Panc1 (cell line): ENCODE measurements around the gene TRMT61A. TPM values are rescaled to one million over a fixed set of nuclear protein-coding genes. Genes with fewer than 3 reads are reported as not detected.

Experiments
- ATAC-seq: fragments of 200-7000 bp; cut with Tn5 transposase; 2 replicates; pipeline ENCODE4 v1.9.1; 2020; ENCODE audit warnings: mild to moderate bottlenecking, moderate library complexity
- BruUV-seq: library from RNA; stranded (reverse); fragments of 400-500 nt; replicated peaks from 2 replicates; lab custom pipeline; 2021; lab: Mats Ljungman, UMichigan
- CTCF ChIA-PET: fragments of 300-600 bp; sonication (Branson Sonifier 250); formaldehyde crosslinking; loops from one replicate; lab custom pipeline; 2022; ENCODE audit warnings: antibody characterized with exemption; lab: Charles Lee
- POLR2A ChIA-PET: fragments of 300-600 bp; sonication (Branson Sonifier 250); formaldehyde crosslinking; loops from one replicate; lab custom pipeline; 2022; ENCODE audit warnings: antibody characterized with exemption; lab: Charles Lee
- DNase-seq: peaks from one replicate; pipeline ENCODE4 v3.0.0-alpha.2; 2010; ENCODE audit warnings: low read depth, low spot score
- H3K27ac ChIP-seq: 2 replicates; pipeline ENCODE4 v1.5.1; 2011; ENCODE audit warnings: mild to moderate bottlenecking, low read length, inconsistent platforms
- H3K27me3 ChIP-seq: fragments of 200-500 bp; sonication (Bioruptor generic); 2 replicates; pipeline ENCODE4 v1.6.0; 2014; ENCODE audit warnings: low read length, inconsistent platforms; ENCODE audit not compliant: control insufficient read depth, insufficient read depth
- H3K36me3 ChIP-seq: fragments of 200-500 bp; sonication (Bioruptor generic); 2 replicates; pipeline ENCODE4 v1.5.1; 2014; ENCODE audit warnings: inconsistent platforms, mild to moderate bottlenecking, low read length, moderate library complexity; ENCODE audit not compliant: control insufficient read depth, insufficient read depth
- H3K4me1 ChIP-seq: 2 replicates; pipeline ENCODE4 v1.5.1; 2011; ENCODE audit warnings: inconsistent platforms, mild to moderate bottlenecking, low read length, moderate library complexity; ENCODE audit not compliant: control insufficient read depth, insufficient read depth
- H3K4me3 ChIP-seq, 2 experiments: 2 replicates each; pipeline ENCODE4 v1.5.1; 2011 to 2012; ENCODE audit warnings: low read depth in 2 of 2, low read length in 2 of 2, mild to moderate bottlenecking in 2 of 2, inconsistent platforms in 1 of 2, moderate library complexity in 1 of 2
- H3K9me3 ChIP-seq: fragments of 200-500 bp; sonication (Bioruptor generic); 2 replicates; pipeline ENCODE4 v1.5.1; 2014; ENCODE audit warnings: low read depth, mild to moderate bottlenecking, inconsistent platforms, low read length, moderate library complexity; ENCODE audit not compliant: control insufficient read depth, insufficient read depth
- POLR2AphosphoS5 ChIP-seq: IDR thresholded peaks from 2 replicates; pipeline ENCODE4 v1.6.1; 2012; ENCODE audit warnings: mild to moderate bottlenecking, low read depth, low read length, moderate library complexity
- REST ChIP-seq, 2 experiments: IDR thresholded peaks; 2 replicates each; pipeline ENCODE4 v1.6.1; 2011 to 2012; ENCODE audit warnings: low read depth in 2 of 2, control low read depth in 1 of 2, low read length in 1 of 2, mild to moderate bottlenecking in 1 of 2, moderate library complexity in 1 of 2; ENCODE audit not compliant: insufficient read depth in 1 of 2
- SIN3A ChIP-seq: IDR thresholded peaks from 2 replicates; pipeline ENCODE4 v1.6.1; 2012; ENCODE audit warnings: low read depth, mild to moderate bottlenecking, low read length, moderate library complexity, borderline replicate concordance; ENCODE audit not compliant: insufficient read depth
- TCF7L2 ChIP-seq: IDR thresholded peaks from 2 replicates; pipeline ENCODE4 v1.6.1; 2011; ENCODE audit warnings: mild to moderate bottlenecking, low read depth, low read length, inconsistent platforms
- in situ Hi-C: cut with HindIII; loops from 2 replicates; pipeline ENCODE4 v1.10.0; 2016; ENCODE audit warnings: low sequenced_read_pairs, low pct_unique_long_range_greater_than_20kb
- intact Hi-C: fragments of 100-400 bp; cut with micrococcal nuclease; formaldehyde crosslinking; loops from one replicate; pipeline ENCODE4 v1.10.0; 2022; ENCODE audit not compliant: unreplicated experiment
- total RNA-seq: library from RNA; stranded (reverse); gene quantifications from one replicate; pipeline ENCODE4 v1.2.1, GENCODE V29; 2021; ENCODE audit not compliant: unreplicated experiment
- TF ChIP-seq, protein P1 (sequence below): fragments of 450-650 bp; IDR thresholded peaks from 2 replicates; pipeline ENCODE4 v1.5.1; 2017; ENCODE audit warnings: mild to moderate bottlenecking

TRMT61A gene
- total RNA-seq, 1 experiment from 2014 or later, result 22.9 TPM

DNA sequence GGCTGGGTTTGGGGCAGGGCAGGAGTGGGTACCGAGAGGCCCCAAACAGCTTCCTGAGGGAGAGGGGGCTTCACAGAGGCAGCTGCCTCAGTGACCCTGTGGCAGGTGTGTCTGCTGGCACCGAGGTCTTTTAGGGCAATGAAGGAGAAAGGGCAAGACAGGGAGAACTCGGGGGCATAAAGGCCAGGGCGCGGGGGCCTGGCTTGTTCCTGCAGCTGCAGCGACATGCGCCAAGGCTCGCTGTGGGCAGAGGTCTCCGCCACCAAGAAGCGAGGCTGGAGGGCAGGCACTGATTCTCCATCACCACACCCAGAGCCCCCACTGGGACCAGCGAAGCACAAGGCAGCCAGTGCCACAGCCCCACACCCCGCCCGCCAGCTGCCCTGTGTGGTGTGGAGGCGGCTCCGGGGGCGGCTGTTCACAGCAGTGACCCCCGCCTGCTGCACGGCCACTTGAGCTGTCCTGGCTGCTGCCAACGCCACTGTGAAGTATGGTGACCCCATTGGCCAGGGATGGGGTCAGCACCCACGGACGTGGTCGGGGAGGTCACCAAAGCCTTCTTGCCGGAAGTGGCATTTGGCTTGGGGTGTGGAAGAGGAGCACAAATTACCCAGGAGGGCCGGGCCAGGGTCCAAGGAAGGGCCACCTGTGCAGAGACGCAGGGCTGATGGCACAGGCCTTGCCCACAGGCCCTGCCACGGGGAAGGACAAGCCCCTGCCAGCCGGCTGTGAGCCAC is 17.1 kb downstream of the TRMT61A start:
- Histone ChIP-seq H3K9me3 (no peaks in the 10 kb centered on the region), H3K27me3 (no peaks in the 10 kb centered on the region), H3K4me3 (no peak overlapping the region), H3K36me3 (no peaks in the 10 kb centered on the region), H3K4me1 (peaks cover 45% of the 10 kb centered on the region), H3K27ac (no peak overlapping the region)
- no peak for DNase-seq
- intact Hi-C loops (no loop called here), in situ Hi-C loops (no loop called here)
- ChIA-PET POLR2A (no interaction called here), CTCF (interaction anchor here (2.7 kb wide), 1 partner anchor 27 kb away, joined by 13 read pairs; no protein-coding TSS in a partner anchor)
- no TSS peak for BruUV-seq
- no peak for ATAC-seq
- no peak for TF ChIP-seq SIN3A
- no peak for TF ChIP-seq TCF7L2
- no peak for TF ChIP-seq REST (IDR thresholded peaks at IDR 0.05; ENCODE audit: insufficient read depth in 1 of 2, low read depth in 2 of 2, low read length in 1 of 2)
- TF ChIP-seq POLR2AphosphoS5, result no peak
- TF ChIP-seq, protein P1, sequence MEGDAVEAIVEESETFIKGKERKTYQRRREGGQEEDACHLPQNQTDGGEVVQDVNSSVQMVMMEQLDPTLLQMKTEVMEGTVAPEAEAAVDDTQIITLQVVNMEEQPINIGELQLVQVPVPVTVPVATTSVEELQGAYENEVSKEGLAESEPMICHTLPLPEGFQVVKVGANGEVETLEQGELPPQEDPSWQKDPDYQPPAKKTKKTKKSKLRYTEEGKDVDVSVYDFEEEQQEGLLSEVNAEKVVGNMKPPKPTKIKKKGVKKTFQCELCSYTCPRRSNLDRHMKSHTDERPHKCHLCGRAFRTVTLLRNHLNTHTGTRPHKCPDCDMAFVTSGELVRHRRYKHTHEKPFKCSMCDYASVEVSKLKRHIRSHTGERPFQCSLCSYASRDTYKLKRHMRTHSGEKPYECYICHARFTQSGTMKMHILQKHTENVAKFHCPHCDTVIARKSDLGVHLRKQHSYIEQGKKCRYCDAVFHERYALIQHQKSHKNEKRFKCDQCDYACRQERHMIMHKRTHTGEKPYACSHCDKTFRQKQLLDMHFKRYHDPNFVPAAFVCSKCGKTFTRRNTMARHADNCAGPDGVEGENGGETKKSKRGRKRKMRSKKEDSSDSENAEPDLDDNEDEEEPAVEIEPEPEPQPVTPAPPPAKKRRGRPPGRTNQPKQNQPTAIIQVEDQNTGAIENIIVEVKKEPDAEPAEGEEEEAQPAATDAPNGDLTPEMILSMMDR, result no peak

DNA sequence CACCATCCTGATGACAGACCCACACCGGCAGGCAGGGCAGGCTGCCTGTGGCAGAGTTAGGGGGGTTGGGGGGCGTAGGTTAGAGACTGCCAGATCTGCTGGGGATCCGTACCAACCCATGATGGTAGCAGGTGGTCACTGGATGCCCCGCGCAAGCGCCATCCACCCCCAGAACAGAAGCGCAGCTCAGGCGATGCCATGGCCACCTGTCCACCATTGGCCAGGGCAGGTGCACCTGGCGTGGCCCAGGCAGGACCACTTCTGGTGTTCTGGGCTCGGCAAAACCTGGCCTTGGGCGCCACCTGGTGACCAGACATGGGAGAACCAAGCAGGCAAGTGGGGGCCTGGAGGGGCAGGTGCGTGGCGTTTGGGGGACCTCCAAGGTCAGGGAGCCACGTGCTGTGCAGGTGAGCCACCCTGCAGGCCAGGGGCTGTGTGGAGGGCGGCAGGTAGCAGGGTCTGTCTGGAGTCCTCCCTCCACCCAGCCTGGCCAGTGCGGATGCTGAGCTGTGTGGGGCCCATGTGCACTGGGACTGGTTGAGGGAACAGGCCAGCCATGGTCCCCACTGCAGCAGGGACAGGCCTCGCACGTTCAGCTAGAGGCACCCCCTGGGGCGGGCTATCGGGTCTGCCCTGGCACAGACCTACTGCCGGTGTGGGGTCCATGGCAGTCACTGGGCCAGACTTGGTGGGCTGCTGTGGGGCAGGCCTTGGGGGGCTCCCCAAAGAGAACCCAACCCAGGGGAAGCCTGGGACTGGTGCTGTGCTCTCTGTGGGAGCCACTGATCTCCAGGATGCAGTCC is 17.9 kb downstream of the TRMT61A start:
- ChIA-PET CTCF (interaction anchor here (0.5 to 2.7 kb wide), 3 partner anchors 26 to 1349 kb away, joined by 3 to 13 read pairs (median 3); no protein-coding TSS in a partner anchor), POLR2A (no interaction called here)
- peaks cover 38% of the 10 kb centered on the region for H3K4me1 ChIP-seq
- peak; percentile 56 for ATAC-seq
- in situ Hi-C loops, result no loop called here
- no peaks in the 10 kb centered on the region for H3K36me3 ChIP-seq
- intact Hi-C loops, result no loop called here
- no peak overlapping the region for H3K4me3 ChIP-seq
- no peaks in the 10 kb centered on the region for H3K9me3 ChIP-seq
- BruUV-seq, result no TSS peak
- DNase-seq, result no peak
- H3K27me3 ChIP-seq, result no peaks in the 10 kb centered on the region
- no peak overlapping the region for H3K27ac ChIP-seq
- TF ChIP-seq TCF7L2 (no peak), SIN3A (no peak), POLR2AphosphoS5 (no peak), REST (IDR thresholded peaks at IDR 0.05; ENCODE audit: insufficient read depth in 1 of 2, low read depth in 2 of 2, low read length in 1 of 2) (no peak)
- TF ChIP-seq, protein P1, result peak; percentile 87
